ENCODE data around the gene NPNT.

NPNT gene

DNA sequence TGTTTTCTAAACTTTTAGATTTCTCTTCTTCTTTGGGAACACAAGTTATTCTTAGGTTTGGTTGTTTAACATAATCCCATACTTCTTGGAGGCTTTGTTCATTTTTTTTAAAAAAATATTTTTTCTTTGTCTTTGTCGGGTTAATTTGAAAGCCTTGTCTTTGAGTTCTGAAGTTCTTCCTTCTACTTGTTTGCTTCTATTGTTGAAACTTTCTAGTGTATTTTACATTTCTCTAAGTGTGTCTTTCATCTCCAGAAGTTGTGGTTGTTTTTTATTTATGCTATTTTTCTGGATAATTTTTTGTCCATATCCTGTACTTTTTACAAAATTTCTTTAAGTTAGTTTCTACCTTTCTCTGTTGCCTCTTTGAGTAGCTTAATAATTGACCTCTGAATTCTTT lies 116.1 kb downstream of the NPNT start:
- Histone ChIP-seq H3K36me3 (no peaks in the 10 kb centered on the region), H3K4me1 (no peaks in the 10 kb centered on the region), H3K27me3 (no peaks in the 10 kb centered on the region), H3K4me3 (ENCODE audit: low read depth, low read length) (no peak overlapping the region), H3K9me3 (no peaks in the 10 kb centered on the region; the same call in 1 of the 2 replicates)
- DNase-seq, result no peak
- TF ChIP-seq CTCF (IDR thresholded peaks at IDR 0.05; ENCODE audit: low read depth, low read length), result no peak

DNA sequence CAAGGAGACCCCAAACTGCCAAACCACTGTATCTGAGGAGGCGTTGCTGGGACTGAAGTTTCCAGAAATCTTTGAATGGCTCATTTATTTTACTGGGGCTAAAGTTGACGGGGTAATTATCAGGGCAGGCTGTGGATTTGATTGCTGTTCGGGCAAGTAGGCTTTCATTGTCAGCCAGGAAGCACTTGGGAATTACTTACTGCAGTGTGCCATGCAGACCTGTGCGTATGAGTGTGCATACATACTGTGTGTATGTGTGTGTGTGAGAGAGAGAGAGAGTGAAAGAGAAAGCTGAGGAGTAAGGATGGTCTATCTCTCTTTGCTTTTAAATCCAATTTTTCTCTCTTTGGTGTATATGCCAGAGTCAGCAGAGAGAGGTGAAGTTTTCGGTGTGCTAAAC lies 122.7 kb downstream of the NPNT start:
- DNase-seq, result no peak
- H3K27me3 ChIP-seq, result no peaks in the 10 kb centered on the region
- no peaks in the 10 kb centered on the region for H3K36me3 ChIP-seq
- no peaks in the 10 kb centered on the region for H3K4me1 ChIP-seq
- H3K4me3 ChIP-seq (ENCODE audit: low read depth, low read length), result no peak overlapping the region
- no peak for TF ChIP-seq CTCF (IDR thresholded peaks at IDR 0.05; ENCODE audit: low read depth, low read length)
- no peaks in the 10 kb centered on the region for H3K9me3 ChIP-seq

DNA sequence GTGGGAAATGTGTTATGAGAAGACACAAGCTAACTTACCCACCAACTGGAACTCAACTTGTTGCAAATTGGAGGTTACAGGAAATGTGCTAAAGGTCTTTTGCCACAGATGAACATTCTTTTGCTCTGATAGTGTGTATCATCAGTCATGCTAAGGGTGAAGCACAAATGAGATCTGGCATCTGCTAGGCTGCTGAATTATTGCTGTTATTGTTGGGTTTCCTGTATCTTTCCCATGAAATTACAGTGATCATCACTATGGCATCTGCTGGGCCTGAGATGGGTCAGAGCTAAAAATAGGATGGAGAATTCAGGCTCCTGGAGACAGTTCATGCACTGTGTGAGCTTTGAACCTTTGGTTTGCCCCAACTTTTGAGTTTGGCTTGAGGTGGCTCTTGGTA lies 124.5 kb downstream of the NPNT start:
- no peak for DNase-seq
- Histone ChIP-seq H3K4me3 (ENCODE audit: low read depth, low read length) (no peak overlapping the region), H3K27me3 (no peaks in the 10 kb centered on the region), H3K9me3 (no peaks in the 10 kb centered on the region), H3K36me3 (no peaks in the 10 kb centered on the region), H3K4me1 (no peaks in the 10 kb centered on the region)
- no peak for TF ChIP-seq CTCF (IDR thresholded peaks at IDR 0.05; ENCODE audit: low read depth, low read length)

Data from BE2C (cell line).